GM12873 (cell line): ENCODE measurements around the gene CD320.

Experiments used
- TF ChIP-seq, protein P1 (sequence below): IDR thresholded peaks from 2 replicates; pipeline ENCODE4 v1.5.1; 2012; ENCODE audit warnings: low read depth, mild to moderate bottlenecking, moderate library complexity, low read length, control low read depth; ENCODE audit not compliant: insufficient read depth; ENCODE audit errors: missing control alignments

Gene CD320

DNA sequence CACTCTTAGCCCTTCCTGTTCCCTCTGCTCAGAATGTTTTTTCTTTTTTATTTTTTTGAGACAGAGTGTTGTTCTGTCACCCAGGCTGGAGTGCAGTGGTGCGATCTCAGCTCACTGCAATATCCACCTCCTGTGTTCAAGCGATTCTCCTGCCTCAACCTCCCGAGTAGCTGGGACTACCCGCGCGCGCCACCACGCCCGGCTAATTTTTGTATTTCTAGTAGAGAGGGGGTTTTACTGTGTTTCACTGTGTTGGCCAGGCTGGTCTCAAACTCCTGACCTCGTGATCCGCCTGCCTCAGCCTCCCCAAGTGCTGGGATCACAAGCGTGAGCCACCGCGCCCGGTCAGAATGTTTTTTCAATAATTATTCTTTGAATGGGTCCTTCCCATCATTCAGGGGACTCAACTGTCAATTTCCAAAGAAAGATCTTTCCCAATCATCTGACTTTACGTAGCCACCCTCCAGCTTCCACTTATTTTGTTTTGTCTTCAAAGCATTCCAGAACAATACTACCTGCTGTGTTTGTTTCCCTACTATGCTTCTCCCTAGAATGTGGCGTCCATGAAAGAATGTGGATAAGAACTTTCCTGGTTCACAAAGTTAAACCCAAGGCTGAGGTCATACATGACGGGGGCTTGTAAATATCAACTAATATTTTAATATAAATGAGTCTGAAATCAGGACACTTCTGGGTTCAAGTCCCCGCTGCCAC, 11.8 kb upstream of the CD320 start:
- TF ChIP-seq, protein P1, sequence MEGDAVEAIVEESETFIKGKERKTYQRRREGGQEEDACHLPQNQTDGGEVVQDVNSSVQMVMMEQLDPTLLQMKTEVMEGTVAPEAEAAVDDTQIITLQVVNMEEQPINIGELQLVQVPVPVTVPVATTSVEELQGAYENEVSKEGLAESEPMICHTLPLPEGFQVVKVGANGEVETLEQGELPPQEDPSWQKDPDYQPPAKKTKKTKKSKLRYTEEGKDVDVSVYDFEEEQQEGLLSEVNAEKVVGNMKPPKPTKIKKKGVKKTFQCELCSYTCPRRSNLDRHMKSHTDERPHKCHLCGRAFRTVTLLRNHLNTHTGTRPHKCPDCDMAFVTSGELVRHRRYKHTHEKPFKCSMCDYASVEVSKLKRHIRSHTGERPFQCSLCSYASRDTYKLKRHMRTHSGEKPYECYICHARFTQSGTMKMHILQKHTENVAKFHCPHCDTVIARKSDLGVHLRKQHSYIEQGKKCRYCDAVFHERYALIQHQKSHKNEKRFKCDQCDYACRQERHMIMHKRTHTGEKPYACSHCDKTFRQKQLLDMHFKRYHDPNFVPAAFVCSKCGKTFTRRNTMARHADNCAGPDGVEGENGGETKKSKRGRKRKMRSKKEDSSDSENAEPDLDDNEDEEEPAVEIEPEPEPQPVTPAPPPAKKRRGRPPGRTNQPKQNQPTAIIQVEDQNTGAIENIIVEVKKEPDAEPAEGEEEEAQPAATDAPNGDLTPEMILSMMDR = no peak

DNA sequence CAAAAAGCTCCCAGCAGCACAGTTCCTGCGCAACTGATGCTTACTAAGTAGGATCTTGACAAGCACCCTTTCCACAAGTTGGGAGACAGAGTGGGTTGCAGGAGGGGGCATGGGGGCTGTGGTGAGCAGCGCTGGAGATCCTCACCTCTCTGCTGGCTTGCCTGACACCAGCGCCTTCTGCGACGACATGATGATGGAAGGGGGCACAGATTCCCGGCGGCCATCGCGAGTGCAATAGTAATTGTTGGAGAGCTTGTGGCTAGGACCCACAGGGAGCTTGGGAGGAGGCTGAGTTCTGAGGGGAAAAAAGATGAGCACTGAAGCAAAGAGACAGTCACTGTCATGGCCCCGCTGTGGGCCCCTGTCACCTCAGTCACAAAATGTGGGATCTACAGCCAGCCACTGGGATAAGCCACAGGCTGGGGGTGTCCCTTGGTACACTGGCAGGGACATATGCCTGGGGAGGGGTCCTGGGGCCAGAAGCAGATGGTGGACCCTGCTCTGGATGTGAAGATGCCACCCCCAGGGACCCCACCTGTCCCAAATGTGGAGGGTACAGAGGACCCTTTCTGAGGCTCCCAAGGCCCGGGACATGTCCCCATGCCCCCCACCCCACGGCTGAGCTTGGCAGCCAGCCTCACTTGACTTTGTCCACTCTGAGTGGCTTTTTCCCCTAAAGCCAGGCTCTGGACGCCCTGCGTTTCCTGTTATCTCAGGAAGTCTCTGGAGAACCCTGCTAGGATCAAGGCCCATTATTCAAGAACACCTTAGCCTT, 8.4 kb upstream of the CD320 start:
- TF ChIP-seq, protein P1 = no peak

GRCh38 chr19:8311461-8312260, 3.5 kb upstream of the CD320 start:
- TF ChIP-seq, protein P1 = no peak

GRCh38 chr19:8310342-8311055, 2.3 kb upstream of the CD320 start:
- TF ChIP-seq, protein P1 = no peak

- TF ChIP-seq, protein P1 = no peak
Measured at GRCh38 chr19:8308891-8309291, 733 bp upstream of the CD320 start.

DNA sequence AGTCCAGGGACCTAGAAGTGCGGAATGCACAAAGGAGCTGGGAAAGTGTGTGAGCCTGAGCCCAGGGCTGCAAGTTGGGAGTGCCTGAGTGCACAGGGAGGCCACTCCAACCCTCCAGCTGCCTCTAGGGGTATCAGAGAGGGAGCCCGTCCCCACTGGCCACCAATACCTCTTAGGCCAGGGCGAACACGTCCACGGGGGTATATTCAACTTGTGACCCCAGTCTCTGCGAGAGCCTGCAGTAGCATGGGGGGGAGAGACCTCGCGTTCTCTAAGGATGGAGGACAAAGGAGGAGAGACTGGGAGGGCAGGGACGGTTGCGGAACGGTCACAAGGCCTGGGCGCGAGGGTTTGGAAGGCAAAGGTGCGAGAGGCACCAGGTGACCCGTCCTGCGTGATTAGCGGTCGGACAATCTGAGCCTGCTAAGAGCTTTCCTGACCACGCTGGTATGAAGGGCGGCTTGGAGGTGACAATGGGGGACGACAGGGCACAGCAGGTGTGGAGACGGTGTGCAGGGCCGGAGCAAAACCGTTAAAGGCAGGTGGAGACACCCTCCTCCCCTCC, 676 bp downstream of the CD320 start:
- TF ChIP-seq, protein P1 = no peak
